GM10248 (cell line): Measurements from ENCODE around the gene MYCN.

Source experiments
- CTCF ChIA-PET: fragments of 300-600 bp; sonication (Branson Sonifier 250); formaldehyde crosslinking; extraction: SDS; loops from one replicate; lab custom pipeline; 2021; ENCODE audit warnings: antibody characterized with exemption; lab: Yijun Ruan, JAX
- POLR2A ChIA-PET: fragments of 350-650 bp; sonication (Branson Sonifier 250); formaldehyde crosslinking; extraction: SDS; loops from one replicate; lab custom pipeline; 2020; ENCODE audit warnings: antibody characterized with exemption; lab: Yijun Ruan, JAX
- DNase-seq: peaks from one replicate; pipeline ENCODE4 v3.0.0; 2012; ENCODE audit errors: extremely low spot score
- TF ChIP-seq, protein P1 (sequence below): IDR thresholded peaks from 2 replicates; pipeline ENCODE4 v1.5.1; 2012; ENCODE audit warnings: mild to moderate bottlenecking, low read depth; ENCODE audit errors: extremely low read depth, missing control alignments, control extremely low read depth

Gene MYCN

DNA sequence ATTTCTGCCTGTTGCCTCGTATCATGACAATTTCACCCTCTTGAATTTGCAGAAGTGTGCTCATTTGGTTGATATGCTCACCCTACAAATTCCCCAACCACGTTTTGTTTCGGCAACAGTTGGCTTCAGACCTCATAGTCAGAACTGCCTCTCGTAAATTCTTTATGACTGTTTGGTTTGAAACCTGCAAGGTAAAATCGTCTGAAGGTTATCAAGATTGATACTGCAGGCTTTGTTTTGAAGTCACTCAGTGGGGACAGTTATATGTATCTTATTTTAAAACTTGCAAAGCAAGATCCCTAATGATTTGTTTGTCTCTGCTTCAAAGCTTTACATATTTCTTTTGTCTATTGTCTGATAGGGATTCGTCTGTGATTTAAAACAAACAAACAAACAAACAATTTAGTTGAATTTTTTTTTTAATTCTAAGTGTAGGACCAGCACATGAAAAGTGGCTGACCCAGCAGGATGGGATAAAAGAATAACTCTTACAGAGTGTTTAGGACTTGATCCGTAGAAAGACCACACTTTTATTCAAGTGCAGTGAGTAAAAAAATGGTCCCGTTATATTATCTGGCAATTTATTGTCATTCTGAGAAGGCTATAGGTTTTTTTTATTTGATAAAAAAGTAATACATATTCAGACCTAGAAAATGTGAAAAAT is 45.7 kb upstream of the MYCN start:
- POLR2A ChIA-PET, result no interaction called here
- DNase-seq, result no peak
- TF ChIP-seq, protein P1, sequence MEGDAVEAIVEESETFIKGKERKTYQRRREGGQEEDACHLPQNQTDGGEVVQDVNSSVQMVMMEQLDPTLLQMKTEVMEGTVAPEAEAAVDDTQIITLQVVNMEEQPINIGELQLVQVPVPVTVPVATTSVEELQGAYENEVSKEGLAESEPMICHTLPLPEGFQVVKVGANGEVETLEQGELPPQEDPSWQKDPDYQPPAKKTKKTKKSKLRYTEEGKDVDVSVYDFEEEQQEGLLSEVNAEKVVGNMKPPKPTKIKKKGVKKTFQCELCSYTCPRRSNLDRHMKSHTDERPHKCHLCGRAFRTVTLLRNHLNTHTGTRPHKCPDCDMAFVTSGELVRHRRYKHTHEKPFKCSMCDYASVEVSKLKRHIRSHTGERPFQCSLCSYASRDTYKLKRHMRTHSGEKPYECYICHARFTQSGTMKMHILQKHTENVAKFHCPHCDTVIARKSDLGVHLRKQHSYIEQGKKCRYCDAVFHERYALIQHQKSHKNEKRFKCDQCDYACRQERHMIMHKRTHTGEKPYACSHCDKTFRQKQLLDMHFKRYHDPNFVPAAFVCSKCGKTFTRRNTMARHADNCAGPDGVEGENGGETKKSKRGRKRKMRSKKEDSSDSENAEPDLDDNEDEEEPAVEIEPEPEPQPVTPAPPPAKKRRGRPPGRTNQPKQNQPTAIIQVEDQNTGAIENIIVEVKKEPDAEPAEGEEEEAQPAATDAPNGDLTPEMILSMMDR, result no peak
- CTCF ChIA-PET, result interaction anchor here (1.4 kb wide), 1 partner anchor 15 kb away, joined by 4 read pairs; no protein-coding TSS in a partner anchor

DNA sequence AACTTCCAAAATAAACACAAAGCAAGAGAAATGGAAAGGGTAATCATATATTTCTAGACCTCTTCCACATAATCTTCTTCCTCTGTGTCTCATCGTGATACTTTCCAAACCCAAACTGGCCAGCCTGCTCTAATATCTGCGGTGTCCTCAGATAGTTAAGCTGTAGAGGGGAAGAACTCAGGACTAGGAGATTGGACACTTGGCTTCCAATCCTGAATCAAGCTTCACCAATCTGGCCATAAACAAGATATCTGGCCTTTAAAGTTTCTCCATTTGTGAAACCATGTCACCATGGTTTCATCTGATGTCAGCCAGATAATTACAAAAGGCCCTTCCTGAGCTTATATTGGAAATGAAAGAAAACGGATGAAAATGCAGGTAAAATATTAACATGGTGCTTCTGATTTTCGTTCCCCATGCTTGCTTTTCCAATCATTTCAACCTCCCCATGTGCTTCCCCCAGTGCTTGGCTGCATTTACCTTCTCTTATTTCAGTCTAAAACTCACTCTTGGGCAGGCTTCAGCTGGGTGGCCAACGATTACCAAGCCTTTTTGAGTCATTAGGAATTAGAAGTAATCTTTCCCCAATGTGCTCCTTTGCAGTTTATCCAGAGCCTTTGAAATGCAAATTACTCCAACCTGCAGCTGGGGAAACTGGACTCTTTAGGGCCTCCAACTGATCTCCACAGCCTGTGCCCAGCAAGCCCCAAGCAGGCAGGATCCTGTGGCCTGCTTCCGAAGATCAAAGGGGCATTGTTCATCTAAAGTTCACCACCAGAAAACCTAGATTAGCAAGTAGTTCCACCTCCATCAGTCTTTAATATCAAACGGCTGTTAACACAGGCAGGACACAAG is 44.5 kb upstream of the MYCN start:
- TF ChIP-seq, protein P1, result no peak
- DNase-seq, result no peak
- CTCF ChIA-PET, result interaction anchor here (1.2 kb wide), 1 partner anchor 11 kb away, joined by 6 read pairs; no protein-coding TSS in a partner anchor
- POLR2A ChIA-PET, result no interaction called here

DNA sequence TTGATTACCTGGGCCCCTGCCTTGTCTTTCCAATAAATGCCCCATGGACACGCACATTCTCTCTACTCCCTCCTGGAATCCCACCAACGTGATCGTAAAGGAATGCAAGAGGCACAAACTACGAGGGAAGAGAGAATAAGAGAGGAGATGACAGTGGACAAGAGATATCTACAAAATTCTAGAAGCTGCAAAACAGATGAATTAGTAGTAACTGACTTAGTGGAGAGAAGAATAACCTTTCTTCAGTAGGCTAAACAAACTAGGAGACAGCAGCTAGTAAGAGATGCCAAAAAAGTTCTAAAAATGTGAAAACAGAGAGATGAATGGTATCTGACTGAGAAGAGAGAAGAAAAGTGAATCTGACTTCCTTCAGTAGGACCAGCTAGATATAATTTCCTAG is 43.5 kb upstream of the MYCN start:
- no peak for DNase-seq
- TF ChIP-seq, protein P1, result no peak
- ChIA-PET CTCF (interaction anchor here (1.0 to 1.1 kb wide), 2 partner anchors 12 to 43 kb away, joined by 3 read pairs; no protein-coding TSS in a partner anchor), POLR2A (no interaction called here)

DNA sequence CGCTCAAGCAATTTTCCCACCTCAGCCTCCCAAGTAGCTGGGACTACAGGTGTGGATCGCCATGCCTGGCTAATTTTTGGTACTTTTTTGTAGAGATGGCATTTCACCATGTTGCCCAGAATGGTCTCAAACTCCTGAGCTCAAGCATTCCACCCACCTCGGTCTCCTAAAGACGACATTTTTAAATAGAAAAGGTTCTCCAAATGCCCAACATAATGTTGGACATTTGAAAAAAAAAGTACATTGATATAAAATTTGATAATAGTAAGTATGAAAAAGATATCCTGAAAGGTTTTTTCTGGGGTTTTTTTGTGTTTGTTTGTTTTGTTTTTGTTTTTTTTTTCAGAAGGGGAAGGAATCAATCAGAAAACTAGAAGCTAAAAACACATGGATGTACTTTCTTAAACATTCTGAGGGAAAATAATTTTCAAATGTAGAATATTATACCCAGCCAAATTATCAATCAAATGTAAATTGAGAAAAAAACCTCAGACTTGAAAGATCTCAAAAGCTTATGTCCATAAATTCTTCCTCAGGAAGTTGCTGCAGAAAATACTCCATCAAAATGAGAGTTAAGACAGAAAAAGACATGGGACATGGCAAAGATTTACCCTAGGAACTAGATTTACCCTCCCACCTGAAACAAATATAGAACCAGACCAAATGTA is 42.8 kb upstream of the MYCN start:
- POLR2A ChIA-PET, result no interaction called here
- CTCF ChIA-PET, result interaction anchor here (1.0 to 1.1 kb wide), 2 partner anchors 12 to 42 kb away, joined by 3 read pairs; no protein-coding TSS in a partner anchor

DNA sequence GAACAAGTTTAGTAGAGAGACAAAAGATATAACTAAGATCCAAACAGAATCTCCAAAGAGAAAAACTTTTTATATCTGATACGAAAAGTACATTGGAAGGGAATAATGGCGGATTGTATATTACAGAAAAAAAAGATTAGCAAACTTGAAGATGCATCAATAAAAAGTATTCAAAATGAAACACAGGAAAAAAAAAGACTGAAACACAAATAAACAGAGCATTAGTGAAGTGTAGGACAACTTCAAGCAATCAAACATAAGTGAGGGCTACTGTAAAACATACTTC is 41.1 kb upstream of the MYCN start:
- ChIA-PET CTCF (no interaction called here), POLR2A (no interaction called here)
- TF ChIP-seq, protein P1, result no peak
- no peak for DNase-seq

More for the DNA sequence above, 42.8 kb upstream of the MYCN start:
- TF ChIP-seq, protein P1, result no peak
- DNase-seq, result no peak

DNA sequence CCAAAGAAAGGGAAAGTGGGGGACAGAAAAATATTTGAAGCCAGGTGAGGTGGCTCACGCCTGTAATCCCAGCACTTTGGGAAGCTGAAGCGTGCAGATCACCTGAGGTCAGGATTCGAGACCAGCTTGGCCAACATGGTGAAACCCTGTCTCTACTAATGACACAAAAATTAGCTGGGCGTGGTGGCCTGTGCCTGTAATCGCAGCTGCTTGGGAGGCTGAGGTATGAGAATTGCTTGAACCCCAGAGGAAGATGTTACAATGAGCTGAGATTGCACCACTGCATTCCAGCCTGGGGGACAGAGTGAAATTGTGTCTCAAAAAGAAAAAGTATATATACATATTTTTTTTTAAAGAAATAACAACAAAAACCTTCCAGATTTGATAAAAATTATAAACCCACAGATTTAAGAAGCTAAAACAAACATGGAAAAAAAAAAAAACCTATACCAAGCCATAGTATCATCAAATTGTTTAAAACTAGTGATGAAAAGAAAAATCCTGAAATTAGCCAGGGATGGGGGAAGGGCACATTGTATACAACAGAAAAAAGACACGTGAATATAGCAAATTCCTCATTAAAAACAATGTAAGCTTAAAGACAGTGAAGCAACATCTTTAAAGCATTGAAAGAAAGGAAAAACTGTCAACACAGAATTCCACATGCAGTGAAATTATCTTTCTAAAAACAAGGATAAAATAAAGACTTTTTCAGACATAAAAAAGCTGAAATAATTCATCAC is 40.4 kb upstream of the MYCN start:
- TF ChIP-seq, protein P1, result no peak
- ChIA-PET CTCF (no interaction called here), POLR2A (no interaction called here)
- no peak for DNase-seq
